ENCODE data around the gene RTEL1. TPM values are rescaled to one million over a fixed set of nuclear protein-coding genes. Genes with fewer than 3 reads are reported as not detected.

Gene RTEL1
- total and polyA plus RNA-seq, 9 of the 15 experiments (the other 6 are each of a cell fraction or from before 2014, with no cell fraction given) = 0.36 to 61.0 (median 17.9) TPM

DNA sequence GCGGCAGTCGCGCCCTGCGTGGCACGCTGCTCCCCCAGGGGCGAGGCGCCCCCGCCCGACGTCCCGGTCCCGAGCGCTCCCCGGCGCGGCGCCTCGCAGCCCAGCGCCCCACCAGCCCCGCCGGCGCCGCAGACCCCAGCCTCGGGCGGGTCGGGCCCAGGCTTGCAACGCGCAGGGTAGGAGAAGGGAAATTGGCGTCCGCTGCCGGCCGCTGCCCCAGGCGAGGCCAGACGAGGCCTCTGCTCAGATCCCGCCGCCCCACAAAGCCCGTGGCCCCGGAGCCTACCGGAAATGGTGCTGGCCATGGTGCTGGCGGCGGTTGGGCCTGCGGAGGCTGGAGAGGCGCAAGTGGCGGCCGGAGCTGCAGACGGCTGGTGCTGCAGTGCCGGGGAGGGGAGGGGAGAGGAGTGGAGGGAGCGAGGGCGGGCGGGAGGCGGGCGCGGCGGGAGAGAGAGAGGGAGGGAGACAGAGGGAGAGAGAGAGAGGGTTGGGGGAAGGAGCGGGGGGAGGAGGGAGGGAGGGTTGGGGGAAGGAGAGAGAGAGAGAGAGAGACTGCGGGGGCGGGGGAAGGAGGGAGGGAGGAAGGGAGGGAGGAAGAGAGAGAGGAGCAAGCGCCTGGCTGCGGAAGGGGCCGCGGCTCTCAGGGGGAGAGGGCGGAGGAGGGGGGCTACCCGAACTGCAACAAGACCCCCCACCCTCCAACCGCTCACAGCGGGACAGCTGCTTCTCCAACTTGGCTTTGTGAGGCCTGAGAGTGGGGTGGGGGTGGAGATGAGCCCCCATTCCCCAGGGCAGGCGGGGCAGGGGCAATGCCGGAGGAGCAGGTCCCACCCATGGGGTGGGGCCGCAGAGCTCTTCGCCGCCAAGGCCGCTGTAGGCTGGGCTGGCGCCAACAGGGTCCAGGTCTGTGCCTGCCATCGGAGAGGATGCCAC is 4.8 kb upstream of the RTEL1 start, which contains the start of gene STMN3 (continued):
- TF ChIP-seq, protein P1, sequence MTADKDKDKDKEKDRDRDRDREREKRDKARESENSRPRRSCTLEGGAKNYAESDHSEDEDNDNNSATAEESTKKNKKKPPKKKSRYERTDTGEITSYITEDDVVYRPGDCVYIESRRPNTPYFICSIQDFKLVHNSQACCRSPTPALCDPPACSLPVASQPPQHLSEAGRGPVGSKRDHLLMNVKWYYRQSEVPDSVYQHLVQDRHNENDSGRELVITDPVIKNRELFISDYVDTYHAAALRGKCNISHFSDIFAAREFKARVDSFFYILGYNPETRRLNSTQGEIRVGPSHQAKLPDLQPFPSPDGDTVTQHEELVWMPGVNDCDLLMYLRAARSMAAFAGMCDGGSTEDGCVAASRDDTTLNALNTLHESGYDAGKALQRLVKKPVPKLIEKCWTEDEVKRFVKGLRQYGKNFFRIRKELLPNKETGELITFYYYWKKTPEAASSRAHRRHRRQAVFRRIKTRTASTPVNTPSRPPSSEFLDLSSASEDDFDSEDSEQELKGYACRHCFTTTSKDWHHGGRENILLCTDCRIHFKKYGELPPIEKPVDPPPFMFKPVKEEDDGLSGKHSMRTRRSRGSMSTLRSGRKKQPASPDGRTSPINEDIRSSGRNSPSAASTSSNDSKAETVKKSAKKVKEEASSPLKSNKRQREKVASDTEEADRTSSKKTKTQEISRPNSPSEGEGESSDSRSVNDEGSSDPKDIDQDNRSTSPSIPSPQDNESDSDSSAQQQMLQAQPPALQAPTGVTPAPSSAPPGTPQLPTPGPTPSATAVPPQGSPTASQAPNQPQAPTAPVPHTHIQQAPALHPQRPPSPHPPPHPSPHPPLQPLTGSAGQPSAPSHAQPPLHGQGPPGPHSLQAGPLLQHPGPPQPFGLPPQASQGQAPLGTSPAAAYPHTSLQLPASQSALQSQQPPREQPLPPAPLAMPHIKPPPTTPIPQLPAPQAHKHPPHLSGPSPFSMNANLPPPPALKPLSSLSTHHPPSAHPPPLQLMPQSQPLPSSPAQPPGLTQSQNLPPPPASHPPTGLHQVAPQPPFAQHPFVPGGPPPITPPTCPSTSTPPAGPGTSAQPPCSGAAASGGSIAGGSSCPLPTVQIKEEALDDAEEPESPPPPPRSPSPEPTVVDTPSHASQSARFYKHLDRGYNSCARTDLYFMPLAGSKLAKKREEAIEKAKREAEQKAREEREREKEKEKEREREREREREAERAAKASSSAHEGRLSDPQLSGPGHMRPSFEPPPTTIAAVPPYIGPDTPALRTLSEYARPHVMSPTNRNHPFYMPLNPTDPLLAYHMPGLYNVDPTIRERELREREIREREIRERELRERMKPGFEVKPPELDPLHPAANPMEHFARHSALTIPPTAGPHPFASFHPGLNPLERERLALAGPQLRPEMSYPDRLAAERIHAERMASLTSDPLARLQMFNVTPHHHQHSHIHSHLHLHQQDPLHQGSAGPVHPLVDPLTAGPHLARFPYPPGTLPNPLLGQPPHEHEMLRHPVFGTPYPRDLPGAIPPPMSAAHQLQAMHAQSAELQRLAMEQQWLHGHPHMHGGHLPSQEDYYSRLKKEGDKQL (CRISPR knock-in tag; IDR thresholded peaks at IDR 0.05; ENCODE audit: borderline replicate concordance) = peak; percentile 95; the same call in 1 of the 2 replicates
- TF ChIP-seq GABPB2 (CRISPR knock-in tag; conservative IDR thresholded peaks at IDR 0.05) (no peak), ASH1L (IDR thresholded peaks at IDR 0.05; ENCODE audit: borderline replicate concordance, low read depth, partially characterized antibody) (no peak), ZNF140 (CRISPR knock-in tag; IDR thresholded peaks at IDR 0.05) (no peak), RCOR1 (IDR thresholded peaks at IDR 0.05; ENCODE audit: borderline replicate concordance in 1 of 2, low read depth in 2 of 2, low read length in 2 of 2) (peak in 1 of 2 experiments; percentile 83; a peak in 2 of 4 replicates), ZNF57 (CRISPR knock-in tag; IDR thresholded peaks at IDR 0.05) (no peak), FOXK1 (CRISPR knock-in tag; IDR thresholded peaks at IDR 0.05; ENCODE audit: borderline replicate concordance) (0 out of 2 replicates have a peak, but pooled peaks have one; percentile 16), OTX1 (CRISPR knock-in tag; IDR thresholded peaks at IDR 0.05) (no peak), YY1 (IDR thresholded peaks at IDR 0.05; ENCODE audit: borderline replicate concordance in 1 of 3, control insufficient read depth in 1 of 3, extremely low read depth in 1 of 3, insufficient read depth in 3 of 3, insufficient read length in 1 of 3, insufficient replicate concordance in 2 of 3, low read depth in 1 of 3, low read length in 2 of 3) (peak in 2 of 3 experiments; percentile 20 to 72), PTRF (tag; IDR thresholded peaks at IDR 0.05) (no peak), ZNF354B (CRISPR knock-in tag; IDR thresholded peaks at IDR 0.05) (no peak), HMG20B (CRISPR knock-in tag; IDR thresholded peaks at IDR 0.05) (no peak), SAP30 (IDR thresholded peaks at IDR 0.05; ENCODE audit: borderline replicate concordance, insufficient read depth, low read depth, low read length, poor library complexity, severe bottlenecking) (peak; percentile 88)
- TF ChIP-seq, protein P2, sequence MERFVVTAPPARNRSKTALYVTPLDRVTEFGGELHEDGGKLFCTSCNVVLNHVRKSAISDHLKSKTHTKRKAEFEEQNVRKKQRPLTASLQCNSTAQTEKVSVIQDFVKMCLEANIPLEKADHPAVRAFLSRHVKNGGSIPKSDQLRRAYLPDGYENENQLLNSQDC (CRISPR knock-in tag; IDR thresholded peaks at IDR 0.05) = no peak
- TF ChIP-seq, protein P3, sequence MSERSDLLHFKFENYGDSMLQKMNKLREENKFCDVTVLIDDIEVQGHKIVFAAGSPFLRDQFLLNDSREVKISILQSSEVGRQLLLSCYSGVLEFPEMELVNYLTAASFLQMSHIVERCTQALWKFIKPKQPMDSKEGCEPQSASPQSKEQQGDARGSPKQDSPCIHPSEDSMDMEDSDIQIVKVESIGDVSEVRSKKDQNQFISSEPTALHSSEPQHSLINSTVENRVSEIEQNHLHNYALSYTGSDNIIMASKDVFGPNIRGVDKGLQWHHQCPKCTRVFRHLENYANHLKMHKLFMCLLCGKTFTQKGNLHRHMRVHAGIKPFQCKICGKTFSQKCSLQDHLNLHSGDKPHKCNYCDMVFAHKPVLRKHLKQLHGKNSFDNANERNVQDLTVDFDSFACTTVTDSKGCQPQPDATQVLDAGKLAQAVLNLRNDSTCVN (CRISPR knock-in tag; IDR thresholded peaks at IDR 0.05) = no peak
- TF ChIP-seq, protein P4, sequence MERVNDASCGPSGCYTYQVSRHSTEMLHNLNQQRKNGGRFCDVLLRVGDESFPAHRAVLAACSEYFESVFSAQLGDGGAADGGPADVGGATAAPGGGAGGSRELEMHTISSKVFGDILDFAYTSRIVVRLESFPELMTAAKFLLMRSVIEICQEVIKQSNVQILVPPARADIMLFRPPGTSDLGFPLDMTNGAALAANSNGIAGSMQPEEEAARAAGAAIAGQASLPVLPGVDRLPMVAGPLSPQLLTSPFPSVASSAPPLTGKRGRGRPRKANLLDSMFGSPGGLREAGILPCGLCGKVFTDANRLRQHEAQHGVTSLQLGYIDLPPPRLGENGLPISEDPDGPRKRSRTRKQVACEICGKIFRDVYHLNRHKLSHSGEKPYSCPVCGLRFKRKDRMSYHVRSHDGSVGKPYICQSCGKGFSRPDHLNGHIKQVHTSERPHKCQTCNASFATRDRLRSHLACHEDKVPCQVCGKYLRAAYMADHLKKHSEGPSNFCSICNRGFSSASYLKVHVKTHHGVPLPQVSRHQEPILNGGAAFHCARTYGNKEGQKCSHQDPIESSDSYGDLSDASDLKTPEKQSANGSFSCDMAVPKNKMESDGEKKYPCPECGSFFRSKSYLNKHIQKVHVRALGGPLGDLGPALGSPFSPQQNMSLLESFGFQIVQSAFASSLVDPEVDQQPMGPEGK (CRISPR knock-in tag; IDR thresholded peaks at IDR 0.05; ENCODE audit: borderline replicate concordance) = no peak
